NCI-H128 (cell line): ENCODE measurements around the gene CACNA1B.
"Not testable (repeated sequence)": the region's sequence is repeated elsewhere in the genome, so short reads cannot be mapped to it uniquely, and the experiment has no call there.

Experiments
- DNase-seq: peaks from one replicate; lab custom pipeline; 2025; ENCODE audit not compliant: unreplicated experiment; lab: John Stamatoyannopoulos, UW

CACNA1B gene

DNA sequence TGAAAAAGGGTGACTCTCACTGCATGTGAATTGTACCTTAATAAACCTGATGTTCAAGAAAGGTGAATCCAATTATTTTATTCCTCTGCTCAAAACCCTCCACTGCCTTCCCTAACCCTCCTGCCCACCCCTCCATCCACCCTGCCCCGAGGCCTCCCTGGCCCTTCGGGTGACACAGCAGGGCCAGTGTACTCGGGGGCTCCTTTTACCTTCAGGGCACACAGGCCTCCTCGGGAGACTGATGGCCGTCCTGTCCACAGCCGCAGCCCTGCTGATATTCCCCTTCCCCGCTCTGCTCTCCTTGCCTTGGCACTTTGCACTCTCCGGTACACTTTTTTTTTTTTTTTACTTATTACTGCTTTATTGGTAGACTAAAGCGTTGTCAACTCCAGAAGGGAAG lies 234.0 kb downstream of the CACNA1B start:
- no peak for DNase-seq

DNA sequence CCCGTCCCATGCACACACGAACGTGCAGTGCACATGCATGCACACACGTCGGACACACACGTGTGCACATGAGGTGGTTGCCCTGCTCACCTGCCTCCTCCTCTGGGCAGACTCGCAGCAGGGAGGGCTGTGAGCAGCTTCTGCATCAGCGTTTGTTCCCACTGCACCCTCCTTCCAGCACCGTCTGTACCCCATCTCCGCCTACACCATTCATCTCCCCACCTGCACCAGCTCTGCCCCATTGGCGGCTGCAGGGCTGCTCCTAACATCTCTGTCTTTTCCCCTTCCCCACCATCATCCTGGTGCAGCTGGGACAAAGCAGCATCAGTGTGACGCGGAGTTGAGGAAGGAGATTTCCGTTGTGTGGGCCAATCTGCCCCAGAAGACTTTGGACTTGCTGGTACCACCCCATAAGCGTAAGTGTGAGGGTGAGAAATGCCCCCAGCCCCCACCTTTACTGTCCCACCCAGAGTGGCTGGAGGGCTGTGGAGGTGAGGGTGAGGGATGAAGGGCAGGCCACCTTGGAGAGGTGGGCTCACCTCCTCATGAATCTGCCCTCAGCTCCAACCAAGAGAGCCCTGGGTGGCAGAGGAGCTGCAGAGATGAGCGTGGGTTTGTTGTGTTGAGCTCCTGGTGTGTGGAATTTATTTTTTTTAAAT lies 234.6 kb downstream of the CACNA1B start:
- DNase-seq: no peak

DNA sequence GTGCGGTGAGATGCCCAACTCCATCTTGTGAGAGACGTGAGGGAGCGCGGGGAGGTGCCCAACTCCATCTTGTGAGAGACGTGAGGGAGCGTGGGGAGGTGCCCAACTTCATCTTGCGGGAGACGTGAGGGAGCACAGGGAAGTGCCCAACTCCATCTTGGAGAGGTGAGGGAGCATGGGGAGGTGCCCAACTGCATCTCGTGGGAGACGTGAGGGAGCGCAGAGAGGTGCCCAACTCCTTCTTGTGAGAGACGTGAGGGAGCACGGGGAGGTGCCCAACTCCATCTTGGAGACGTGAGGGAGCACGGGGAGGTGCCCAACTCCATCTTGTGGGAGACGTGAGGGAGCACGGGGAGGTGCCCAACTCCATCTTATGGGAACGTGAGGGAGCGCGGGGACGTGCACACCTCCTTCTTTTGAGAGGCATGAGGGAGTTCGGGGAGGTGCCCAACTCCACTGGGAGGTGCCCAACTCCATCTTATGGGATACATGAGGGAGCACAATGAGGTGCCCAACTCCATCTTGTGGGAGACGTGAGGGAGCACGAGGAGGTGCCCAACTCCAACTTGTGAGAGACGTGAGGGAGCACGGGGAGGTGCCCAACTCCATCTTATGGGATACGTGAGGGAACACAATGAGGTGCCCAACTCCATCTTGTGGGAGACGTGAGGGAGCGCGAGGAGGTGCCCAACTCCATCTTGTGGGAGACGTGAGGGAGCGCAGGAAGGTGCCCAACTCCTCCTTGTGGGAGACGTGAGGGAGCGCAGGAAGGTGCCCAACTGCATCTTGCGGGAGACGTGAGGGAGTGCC lies 235.4 kb downstream of the CACNA1B start:
- DNase-seq: no peak

DNA sequence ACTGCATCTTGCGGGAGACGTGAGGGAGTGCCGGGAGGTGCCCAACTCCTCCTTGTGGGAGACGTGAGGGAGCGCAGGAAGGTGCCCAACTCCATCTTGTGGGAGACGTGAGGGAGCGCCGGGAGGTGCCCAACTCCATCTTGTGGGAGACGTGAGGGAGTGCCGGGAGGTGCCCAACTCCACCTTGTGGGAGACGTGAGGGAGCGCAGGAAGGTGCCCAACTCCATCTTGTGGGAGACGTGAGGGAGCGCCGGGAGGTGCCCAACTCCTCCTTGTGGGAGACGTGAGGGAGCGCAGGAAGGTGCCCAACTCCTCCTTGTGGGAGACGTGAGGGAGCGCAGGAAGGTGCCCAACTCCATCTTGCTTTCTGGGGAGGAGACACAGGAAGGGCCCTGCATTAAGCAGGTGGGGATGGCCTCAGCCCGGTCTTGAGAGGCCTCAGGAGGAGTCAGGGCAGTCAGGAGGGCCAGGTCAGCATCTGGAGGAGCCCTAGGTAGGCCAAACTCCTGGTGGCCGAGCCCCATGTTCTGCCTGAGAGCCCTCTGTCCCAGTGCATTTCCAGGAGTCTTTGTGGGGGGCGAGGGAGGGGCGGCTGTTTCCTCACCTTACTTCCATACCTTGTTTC lies 236.2 kb downstream of the CACNA1B start:
- not testable (repeated sequence) for DNase-seq

DNA sequence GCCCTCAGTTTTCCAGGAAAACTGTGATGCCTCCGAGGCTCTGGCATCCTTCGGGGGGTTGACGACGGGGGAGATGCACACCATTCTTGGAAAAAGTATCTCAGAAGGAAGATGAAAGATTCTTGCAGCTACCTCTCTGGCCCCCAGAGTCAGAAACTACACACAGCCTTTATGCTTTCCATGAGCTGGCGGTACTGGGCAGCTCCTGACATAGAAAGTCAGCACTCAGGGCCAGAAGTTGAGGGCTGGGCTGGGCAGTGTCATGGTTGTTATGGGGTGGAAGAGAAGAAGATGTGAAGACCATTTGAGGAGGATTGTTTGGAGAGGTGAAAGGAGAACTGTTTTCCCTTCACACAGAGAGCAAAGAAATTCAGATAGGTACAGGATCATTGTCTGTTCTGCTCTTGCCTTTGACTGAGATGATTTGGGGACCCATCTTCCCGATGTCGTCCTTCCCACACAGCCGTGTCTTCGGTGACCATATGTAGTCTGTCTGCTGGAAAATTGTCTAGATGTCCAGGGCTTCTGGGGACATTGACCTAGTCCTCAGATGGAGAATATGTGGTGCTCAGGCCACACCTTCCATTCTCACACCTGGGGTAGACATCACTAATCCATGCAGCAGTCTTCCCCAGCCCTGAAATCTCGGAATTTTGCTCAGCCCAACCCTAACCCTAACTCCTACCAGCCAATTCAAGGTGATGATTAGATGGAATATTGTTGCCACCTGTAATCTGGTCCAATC lies 237.1 kb downstream of the CACNA1B start:
- DNase-seq: no peak

DNA sequence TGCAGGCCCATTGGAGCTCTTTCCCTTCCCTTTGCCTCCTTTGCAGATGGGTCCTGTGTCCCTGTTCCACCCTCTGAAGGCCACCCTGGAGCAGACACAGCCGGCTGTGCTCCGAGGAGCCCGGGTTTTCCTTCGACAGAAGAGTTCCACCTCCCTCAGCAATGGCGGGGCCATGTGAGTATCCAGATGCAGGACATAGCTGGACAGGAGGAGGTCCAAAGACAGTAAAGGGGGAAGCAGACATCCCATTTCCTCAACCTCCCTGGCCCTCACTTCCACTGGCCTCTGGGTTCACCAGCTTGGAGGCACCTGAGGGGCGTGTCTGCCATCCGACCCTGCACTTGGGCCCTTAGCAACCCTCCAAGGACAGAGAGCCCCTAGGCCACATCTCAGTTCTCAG lies 237.9 kb downstream of the CACNA1B start:
- no peak for DNase-seq

DNA sequence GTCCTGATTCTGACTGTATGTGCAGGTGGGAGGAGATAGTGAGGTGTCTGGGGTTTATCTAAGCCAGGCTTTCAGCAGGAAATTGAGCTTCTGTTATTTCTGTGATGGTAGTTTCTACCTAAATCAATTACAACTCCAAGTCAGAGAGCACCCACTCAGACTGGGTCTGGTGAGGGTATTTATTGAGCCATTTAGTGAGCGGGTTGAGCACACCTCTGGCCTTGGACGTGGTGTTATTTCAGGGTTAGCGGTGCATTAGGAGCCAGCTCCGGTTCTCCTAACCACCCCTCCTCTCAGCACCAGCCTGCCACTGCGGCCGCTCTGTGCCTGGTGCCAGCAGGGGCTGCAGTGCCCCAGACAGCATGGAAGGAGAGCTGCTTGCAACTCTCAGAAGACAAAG lies 238.9 kb downstream of the CACNA1B start:
- no peak for DNase-seq

DNA sequence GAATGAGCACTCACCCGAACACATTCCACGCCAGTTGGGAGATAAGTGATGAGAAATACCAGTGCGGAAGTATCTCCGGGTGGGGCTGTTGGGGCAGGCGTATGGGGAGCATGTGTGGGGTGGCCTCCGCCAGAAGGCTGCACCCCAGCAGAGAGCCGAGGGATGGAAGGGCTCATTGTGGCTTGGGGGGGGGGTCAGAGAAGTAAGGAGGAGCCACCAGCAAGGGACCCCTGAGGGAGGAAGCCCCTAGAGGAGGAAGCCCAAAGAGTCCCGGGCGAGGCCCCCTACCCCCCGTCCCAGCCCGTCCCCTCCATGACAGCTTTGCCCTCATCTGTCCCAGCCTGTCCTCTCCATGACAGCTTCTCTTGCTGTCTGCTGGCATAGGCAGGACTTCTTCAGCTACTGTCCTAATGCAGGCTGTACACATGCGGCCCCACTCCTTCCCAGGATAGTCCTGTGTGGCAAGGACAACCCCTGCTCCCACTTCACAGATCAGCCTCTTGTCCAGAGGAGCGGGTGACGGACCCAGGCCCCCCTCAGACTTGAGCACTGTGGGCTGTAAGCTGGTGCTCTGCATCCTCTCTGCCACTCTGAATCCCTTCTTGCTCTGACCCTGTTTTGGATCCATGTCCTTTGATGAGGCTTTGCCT lies 239.6 kb downstream of the CACNA1B start:
- no peak for DNase-seq

DNA sequence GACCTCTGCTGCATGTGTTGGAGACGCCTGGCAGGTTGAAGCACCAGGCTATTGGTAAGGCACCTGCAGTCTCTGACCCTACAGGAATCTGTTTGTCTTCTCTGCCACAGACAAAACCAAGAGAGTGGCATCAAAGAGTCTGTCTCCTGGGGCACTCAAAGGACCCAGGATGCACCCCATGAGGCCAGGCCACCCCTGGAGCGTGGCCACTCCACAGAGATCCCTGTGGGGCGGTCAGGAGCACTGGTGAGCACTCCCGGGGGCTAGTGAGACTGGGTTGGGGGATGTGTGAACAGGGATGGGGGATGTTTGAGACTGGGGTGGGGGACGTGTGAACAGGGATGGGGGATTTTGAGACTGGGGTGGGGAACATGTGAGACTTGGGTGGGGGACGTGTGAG lies 240.3 kb downstream of the CACNA1B start:
- DNase-seq: no peak

DNA sequence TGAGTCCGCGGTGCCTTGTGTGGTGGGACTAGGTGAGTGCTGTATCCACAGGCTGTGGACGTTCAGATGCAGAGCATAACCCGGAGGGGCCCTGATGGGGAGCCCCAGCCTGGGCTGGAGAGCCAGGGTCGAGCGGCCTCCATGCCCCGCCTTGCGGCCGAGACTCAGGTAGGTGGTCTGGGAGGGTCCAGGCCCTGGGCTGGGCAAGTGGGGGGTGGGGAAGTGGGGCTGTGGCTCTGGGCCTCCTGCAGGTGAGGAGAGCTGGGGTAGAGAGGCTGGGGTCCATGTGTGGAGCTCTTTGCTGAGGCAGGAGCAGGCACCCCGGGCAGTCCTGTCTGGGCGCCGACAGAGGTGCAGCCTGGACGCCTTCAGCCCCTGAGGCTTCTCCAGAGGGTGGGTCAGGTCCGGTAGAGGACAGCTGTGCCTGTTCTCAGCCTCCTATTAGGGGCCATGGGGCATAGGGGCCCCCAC lies 241.1 kb downstream of the CACNA1B start:
- DNase-seq: no peak

DNA sequence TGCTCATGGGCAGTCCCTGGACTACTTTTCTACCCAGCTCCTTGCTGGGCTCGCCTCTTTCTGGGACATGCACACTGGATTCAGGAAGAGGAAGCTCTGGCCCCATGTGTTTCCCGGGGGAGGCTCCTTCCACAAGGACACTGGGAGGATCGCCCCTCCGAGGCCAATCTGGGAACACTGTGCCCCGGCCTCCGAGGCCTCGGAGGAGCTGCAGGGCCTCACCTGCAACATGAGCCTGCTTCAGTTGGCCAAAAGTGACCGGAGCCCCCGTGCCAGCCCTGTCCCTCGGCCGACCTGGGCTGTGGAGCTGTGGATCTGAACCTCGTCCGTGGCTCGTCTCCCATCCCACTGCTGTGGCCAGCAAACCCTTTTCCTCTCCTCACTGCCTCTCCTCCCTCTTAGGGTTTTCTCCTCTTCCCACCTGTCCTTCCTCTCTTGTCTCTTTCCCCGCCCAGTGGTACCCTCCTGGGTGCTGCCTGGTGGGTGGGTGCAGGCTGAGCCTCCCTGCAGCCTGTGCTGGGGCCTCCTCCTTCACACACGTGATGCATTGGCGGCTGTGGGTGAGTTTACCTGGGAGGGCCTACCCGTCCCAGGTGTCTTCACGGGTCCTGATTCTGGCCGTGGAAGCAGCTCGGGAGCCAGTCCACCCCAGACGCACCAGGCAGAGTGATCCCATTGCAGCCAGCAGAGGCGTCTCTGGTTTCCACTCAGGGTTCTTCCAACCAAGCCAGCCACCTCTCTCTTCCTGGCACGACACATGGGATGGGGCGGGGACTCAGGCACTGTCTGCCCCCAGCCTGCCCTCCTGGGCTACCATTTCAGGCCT lies 241.8 kb downstream of the CACNA1B start:
- DNase-seq: no peak

DNA sequence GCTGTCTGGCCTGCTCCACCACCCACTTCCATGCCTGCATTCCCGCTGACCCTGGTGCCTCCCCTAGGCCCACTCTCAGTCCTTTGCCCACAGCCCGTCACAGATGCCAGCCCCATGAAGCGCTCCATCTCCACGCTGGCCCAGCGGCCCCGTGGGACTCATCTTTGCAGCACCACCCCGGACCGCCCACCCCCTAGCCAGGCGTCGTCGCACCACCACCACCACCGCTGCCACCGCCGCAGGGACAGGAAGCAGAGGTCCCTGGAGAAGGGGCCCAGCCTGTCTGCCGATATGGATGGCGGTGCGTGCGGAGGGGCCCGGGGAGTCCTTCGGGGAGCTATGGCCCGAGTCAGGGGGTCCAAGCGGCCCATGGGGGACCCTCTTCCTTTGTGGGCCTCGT lies 242.5 kb downstream of the CACNA1B start:
- no peak for DNase-seq

DNA sequence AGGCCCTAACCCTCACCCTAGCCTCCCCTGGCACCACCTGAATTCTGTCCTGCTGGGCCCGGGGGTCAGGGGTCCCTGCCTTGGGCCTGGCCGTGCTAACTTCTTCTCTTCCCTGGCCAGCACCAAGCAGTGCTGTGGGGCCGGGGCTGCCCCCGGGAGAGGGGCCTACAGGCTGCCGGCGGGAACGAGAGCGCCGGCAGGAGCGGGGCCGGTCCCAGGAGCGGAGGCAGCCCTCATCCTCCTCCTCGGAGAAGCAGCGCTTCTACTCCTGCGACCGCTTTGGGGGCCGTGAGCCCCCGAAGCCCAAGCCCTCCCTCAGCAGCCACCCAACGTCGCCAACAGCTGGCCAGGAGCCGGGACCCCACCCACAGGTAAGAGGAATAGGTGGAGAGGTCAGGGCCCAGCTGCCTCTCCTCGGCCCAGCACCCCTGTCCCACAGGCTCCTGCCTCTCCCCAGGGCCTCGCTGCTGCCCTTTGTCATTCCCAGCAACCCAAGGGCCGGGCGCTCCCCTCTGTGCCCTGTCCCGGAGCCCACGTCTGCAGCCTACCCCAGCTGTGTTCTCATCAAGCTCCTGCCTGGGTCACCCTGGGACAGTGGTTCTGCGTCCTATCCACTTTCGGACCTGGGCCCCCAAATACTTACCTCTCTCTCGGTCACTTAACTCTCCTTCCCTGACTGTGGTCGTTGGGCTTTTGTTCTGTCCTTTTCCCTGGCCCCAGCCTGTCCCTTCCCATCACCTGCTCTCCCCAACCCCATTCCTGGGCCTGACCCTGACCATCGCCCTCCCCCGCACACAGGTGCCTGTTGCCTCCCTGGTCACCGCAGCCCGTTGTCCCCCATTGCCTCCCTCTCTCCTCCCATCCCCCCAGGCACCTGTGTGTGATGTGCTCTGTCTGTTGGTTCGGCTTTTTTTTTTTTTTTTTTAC lies 243.2 kb downstream of the CACNA1B start:
- DNase-seq: no peak

DNA sequence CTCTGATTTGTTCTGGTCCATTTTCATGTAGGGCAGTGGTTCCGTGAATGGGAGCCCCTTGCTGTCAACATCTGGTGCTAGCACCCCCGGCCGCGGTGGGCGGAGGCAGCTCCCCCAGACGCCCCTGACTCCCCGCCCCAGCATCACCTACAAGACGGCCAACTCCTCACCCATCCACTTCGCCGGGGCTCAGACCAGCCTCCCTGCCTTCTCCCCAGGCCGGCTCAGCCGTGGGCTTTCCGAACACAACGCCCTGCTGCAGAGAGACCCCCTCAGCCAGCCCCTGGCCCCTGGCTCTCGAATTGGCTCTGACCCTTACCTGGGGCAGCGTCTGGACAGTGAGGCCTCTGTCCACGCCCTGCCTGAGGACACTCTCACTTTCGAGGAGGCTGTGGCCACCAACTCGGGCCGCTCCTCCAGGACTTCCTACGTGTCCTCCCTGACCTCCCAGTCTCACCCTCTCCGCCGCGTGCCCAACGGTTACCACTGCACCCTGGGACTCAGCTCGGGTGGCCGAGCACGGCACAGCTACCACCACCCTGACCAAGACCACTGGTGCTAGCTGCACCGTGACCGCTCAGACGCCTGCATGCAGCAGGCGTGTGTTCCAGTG lies 244.0 kb downstream of the CACNA1B start:
- DNase-seq: no peak

DNA sequence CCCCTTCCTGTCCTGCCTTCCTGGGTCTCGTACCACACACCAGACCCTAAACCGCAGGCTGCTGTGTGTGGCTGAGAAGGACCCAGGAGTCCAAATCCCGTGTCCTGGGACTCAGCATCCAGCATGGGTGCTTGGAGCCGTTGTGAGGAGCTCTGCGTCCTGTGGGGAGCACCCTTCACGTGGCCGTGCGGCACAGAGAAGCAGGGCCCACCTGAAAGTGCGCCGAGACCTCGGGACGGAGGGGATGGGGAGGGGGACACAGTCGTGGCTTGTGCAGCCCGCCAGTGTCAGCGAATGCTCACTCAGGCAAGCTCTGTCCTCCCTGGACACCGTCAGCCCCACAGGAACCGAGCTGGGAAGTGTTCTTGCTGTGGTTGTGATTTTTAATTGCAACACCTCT lies 244.6 kb downstream of the CACNA1B start:
- no peak for DNase-seq

DNA sequence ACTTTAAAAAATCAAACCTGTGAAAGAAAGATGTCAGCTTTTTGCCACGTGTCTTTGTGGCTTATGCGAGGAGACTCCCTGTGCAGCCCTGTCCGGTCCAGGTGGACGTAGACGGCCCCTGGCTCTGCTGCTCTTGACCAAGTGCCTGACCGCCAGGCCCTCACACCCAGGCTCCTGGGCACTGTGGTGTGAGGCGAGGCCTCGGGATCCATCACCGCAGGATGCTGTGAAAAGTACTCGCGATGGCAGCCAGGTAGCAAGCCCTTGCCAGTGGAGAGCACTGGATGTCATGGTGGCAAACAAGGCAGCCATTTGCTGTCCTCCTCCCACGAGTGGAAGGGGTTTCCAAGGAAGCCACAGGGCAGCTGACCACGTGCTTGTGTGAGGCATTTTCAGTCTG lies 245.1 kb downstream of the CACNA1B start:
- DNase-seq: no peak

DNA sequence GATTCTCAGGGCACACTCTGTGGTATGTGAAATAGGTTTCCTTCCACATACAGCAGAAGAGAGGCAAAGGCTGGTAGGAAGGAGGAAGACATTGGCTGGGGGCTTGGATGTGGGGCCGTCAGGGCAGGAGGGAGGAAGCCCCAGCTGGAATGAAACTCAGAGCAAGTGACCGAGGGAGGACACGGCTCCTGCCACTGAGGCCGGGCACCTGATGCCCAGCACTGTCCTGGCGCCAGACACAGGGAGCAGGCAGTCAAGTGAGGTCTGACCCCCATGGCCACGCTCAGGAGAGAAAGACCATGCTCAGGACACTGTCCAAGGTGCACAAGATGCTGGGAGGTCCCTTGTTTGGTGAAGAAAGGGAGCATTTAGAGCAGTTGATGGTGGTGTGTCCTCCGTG lies 245.5 kb downstream of the CACNA1B start:
- DNase-seq: no peak

DNA sequence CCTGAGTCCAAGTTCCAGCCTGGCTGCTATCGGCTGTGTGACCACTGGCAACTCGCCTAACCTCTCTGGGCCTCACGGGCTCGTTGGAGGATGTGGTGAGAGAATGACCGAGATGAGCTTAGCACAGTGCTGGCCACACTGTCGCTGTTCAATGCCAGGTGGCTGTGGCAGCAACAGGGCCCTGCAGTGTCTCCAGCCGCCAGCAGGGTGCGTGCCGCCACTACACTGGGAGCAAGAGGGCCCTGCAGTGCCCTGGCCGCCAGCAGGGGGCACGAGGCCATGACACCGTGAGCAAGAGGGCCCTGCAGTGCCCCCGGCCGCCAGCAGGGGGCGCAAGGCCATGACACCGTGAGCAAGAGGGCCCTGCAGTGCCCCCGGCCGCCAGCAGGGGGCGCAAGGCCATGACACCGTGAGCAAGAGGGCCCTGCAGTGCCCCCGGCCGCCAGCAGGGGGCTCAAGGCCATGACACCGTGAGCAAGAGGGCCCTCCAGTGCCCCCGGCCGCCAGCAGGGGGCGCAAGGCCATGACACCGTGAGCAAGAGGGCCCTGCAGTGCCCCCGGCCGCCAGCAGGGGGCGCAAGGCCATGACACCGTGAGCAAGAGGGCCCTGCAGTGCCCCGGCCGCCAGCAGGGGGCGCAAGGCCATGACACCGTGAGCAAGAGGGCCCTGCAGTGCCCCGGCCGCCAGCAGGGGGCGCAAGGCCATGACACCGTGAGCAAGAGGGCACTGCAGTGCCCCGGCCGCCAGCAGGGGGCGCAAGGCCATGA lies 248.7 kb downstream of the CACNA1B start:
- DNase-seq: not testable (repeated sequence)
